Stomach smooth muscle (tissue), 2 donors: ENCODE results near the gene SEMA5B.

Experiments used
- H3K27ac ChIP-seq: one replicate; pipeline ENCODE4 v1.7.0; 2013; ENCODE audit warnings: mild to moderate bottlenecking, low read length, inconsistent platforms
- H3K27me3 ChIP-seq, 2 donors: one replicate each; pipeline ENCODE4 v1.7.0; 2013; ENCODE audit warnings: low read length in 2 of 2; ENCODE audit not compliant: insufficient read depth in 2 of 2, control insufficient read depth in 1 of 2
- H3K36me3 ChIP-seq, 2 donors: one replicate each; pipeline ENCODE4 v1.7.0; 2013; ENCODE audit warnings: low read length in 2 of 2; ENCODE audit not compliant: control insufficient read depth in 2 of 2, insufficient read depth in 2 of 2
- H3K4me1 ChIP-seq: one replicate; pipeline ENCODE4 v1.7.0; 2013; ENCODE audit warnings: low read length; ENCODE audit not compliant: control insufficient read depth, insufficient read depth
- H3K4me3 ChIP-seq, 2 donors: one replicate each; pipeline ENCODE4 v1.7.0; 2013; ENCODE audit warnings: low read length in 2 of 2
- H3K9ac ChIP-seq, 2 donors: one replicate each; pipeline ENCODE4 v1.7.0; 2013; ENCODE audit warnings: low read length in 2 of 2, mild to moderate bottlenecking in 1 of 2
- H3K9me3 ChIP-seq, 2 donors: one replicate each; pipeline ENCODE4 v1.7.0; 2013; ENCODE audit warnings: low read length in 2 of 2; ENCODE audit not compliant: control insufficient read depth in 2 of 2
- donor health status: healthy.
- donor health status: Pancreatic carcinoma.

Gene SEMA5B

DNA sequence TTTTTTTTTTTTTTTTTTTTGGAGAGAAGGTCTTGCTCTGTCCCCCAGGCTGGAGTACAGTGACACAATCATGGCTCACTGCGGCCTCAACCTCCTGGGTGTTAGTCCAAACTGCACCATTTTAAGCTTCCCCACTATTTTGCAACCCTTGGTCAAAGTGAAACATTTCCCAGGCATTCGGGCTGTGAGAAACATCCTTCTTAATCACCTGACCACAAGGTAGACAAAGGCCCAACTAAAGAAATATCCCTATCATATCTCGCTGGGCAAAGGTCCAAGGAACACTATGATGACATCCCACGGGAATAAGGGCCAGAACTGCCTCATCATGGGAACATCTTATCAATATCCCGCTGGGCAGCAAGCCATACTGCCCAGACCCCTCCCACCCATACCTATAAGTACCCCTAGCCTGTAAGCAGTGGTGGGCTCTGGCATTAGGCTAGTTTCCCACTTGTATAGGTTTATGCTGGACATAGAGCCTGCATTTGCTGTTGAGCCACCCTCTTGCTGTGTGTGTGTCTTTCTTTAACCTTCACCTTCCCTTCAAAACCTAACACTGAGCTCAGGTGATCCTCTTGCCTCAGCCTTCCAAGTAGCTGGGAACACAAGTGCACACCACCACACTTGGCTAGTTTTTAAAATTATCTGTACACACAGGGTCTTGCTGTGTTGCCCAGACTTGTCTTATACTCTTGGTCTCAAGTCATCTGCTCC lies 95.2 kb downstream of the SEMA5B start:
- no peaks in the 10 kb centered on the region for H3K27me3 ChIP-seq
- H3K27ac ChIP-seq: no peak overlapping the region
- no peak overlapping the region for H3K4me3 ChIP-seq
- no peaks in the 10 kb centered on the region for H3K36me3 ChIP-seq
- H3K9me3 ChIP-seq: no peaks in the 10 kb centered on the region
- H3K4me1 ChIP-seq: no peaks in the 10 kb centered on the region
- no peak overlapping the region for H3K9ac ChIP-seq

DNA sequence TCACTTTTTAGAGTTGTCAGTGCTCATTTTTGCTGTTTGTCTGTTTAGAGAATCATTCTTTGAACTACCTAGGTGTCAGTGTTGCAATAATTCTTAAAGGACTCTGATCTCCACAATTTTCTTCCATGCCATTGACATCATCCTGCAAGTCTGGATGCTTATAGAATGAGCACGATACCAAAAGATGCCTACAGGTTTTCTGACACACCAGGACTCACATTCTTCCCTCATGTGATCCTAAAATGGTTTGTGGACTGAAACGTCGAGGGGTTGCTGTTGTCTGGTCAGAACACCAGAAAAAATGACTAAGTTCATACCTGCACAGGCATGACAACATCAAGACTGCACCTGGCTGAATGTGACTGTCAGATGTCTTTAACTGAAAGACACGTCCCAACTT lies 95.9 kb downstream of the SEMA5B start:
- H3K36me3 ChIP-seq: no peaks in the 10 kb centered on the region
- H3K4me3 ChIP-seq: no peak overlapping the region
- H3K27ac ChIP-seq: no peak overlapping the region
- no peaks in the 10 kb centered on the region for H3K9me3 ChIP-seq
- no peak overlapping the region for H3K9ac ChIP-seq
- H3K4me1 ChIP-seq: no peaks in the 10 kb centered on the region
- no peaks in the 10 kb centered on the region for H3K27me3 ChIP-seq

DNA sequence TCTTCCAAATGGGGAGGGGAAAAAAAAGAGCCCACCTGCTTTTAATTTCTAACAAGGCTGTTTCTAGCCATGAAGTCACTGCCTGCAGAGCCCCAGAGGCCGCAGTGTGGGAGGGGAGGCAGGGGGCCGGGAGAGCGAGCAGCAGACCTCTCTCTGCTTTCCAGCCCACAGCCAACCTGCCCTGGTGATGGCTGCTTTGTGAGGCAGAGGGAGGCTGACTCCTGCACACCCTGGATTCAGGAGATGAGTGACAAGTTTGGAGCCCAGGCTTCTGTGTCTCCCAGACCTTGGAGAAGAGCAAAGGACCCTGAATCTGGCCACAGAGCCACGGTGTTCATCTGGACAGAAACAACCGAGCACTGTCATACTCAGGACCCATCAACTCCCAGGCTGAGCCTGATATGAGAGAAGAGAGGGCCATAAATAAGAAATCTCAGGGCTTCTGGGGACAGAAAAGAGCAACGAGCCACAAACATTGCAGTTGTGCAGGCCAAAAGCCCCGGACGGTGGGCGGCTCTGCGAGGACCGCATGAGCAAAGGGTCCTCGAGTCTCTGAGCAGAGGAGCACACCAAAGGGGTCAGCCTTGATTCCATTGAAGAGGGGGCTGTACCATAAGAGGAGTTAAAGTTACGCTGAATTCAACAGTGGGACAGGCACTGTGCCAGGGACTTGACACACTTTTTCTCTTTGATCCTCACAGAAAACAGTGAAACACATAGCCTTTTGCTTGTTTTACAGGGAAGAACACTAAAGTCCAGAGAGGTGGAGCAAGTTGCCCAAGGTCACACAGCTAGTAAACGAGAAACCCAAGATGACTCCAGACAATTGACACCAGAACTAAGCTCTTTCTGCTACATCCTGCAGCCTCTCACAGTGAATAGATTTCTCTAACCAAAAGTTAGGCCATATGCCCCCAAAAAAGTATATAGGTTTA lies 97.2 kb downstream of the SEMA5B start:
- Histone ChIP-seq H3K4me1 (peaks cover 2% of the 10 kb centered on the region), H3K27ac (no peak overlapping the region), H3K36me3 (no peaks in the 10 kb centered on the region), H3K9me3 (no peaks in the 10 kb centered on the region), H3K4me3 (no peak overlapping the region), H3K27me3 (no peaks in the 10 kb centered on the region), H3K9ac (no peak overlapping the region)

DNA sequence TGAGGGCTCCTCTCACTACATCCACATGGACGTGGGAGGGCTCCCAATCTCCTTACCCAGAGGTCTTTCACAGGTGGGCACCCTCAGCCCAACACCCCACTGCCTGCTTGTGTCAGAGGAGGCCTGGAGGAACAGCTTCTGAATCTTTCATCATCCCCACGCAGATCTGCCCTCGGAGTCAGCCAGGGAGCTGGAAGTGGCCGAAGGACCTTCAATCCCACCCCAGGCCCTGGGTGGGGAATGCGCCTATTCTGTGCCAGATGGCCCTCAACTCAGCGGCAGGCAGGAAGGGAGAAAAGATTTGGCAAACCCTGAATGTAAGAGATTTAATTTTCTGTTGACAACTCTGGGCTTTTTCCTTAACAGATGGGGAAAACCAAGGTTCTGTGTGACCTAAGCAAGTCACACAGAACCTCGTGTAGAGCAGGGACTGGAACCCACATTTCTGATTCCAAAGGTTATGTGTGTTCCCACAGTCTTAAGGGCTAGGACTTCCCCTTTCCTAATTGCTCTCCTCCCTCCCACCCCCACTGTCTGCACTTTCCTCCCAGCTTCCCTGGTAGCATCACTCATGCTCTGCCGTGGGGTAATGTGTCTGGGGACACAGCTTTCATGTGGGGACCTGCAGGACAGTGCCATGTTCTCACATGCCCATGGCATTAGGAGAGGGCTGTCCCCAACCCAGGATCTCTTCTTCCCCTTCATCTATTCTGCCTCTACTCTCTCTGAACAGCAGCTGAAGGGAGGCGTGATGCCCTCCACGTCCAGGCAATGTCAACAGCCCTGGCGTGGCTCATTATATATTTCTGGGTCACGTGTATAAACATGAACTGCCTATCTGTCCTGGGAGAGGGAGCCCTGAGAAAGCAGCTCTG lies 98.1 kb downstream of the SEMA5B start:
- Histone ChIP-seq H3K36me3 (no peaks in the 10 kb centered on the region), H3K9ac (no peak overlapping the region), H3K27ac (no peak overlapping the region), H3K9me3 (no peaks in the 10 kb centered on the region), H3K4me1 (peaks cover 2% of the 10 kb centered on the region), H3K4me3 (no peak overlapping the region), H3K27me3 (peaks cover 0 to under 1% of the 10 kb centered on the region in 2 donors)

DNA sequence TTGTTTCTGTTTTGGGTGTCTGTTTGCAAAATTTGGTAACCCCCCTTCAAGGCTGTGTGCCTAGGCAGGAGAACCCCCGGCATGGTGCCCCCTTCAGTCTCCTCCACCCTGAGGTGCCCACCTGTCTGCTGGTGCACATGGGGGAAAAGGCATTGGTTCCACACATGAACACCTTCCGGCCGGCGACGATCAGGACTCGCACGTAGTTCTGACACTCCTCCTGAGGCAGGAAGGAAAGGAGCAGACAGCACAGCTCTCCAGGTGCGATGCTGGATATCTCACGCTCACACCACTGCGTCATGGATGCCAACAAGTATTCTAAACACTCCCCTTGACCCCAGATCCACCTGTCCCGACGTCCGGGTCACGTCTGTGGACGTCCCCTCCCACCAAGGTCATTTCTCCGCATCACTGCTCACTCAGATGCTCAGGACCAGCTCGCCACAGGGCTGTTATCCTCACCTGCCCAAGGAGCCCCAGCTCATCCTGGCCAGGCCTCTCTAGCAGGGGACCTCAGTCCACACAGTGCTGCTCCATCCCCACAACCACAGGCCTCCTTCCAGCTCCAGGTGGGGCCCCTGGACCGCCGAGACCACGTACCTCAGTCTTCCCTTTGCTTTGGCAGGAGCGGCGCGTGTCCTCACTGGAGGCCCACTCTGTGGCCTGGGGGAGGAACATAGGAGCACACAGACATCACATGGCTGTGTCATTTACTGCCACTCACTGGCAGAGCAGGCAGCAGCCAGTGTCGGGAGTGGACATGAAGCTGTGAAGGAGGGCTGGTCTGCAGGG lies 99.0 kb downstream of the SEMA5B start:
- Histone ChIP-seq H3K4me1 (peaks cover 2% of the 10 kb centered on the region), H3K4me3 (no peak overlapping the region), H3K9ac (no peak overlapping the region), H3K9me3 (no peaks in the 10 kb centered on the region), H3K27me3 (peaks cover 0 to 4% of the 10 kb centered on the region in 2 donors), H3K36me3 (no peaks in the 10 kb centered on the region), H3K27ac (no peak overlapping the region)

DNA sequence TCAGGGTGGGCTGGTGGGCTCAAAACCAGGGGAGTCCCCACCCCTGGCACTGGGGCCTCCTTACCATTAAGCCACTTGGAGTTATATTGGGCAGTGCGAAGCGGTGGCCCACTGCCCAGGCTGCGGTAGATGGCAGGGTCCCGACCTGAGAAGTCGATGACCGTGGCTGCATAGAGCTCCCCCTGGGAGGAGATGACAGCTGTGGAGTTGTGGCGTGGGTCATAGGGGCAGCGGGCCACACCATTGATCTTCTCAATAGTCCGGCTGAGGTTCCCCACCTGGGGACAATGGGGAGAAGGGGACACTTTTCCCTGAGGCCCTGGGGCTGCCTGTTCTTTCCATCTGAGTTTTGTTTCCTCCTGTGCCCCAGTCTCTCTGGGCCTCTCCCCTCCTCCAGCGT lies 99.8 kb downstream of the SEMA5B start:
- Histone ChIP-seq H3K27ac (no peak overlapping the region), H3K9ac (no peak overlapping the region), H3K9me3 (no peaks in the 10 kb centered on the region), H3K36me3 (no peaks in the 10 kb centered on the region), H3K27me3 (peaks cover 6 to 13% of the 10 kb centered on the region in 2 donors), H3K4me1 (peaks cover 2% of the 10 kb centered on the region), H3K4me3 (no peak overlapping the region)

DNA sequence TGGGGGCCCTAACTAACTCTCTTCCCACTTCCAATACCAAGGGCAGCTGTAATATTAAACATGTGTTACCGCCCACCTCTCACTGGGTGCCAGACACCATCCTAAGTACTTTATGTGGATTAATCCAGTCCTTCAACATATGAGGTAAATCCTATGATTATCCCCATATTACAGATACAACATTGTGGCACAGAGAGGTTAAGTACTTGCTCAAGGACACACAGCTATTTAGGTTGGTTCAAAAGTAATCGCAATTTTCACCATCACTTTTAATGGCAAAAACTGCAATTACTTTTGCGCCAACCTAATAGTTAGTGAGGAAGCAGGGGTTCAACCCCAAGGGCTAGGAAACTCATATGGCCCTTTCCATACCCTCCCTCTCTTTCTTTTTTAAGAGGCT lies 100.8 kb downstream of the SEMA5B start:
- Histone ChIP-seq H3K27me3 (peaks cover 14 to 22% of the 10 kb centered on the region in 2 donors), H3K27ac (no peak overlapping the region), H3K9me3 (no peaks in the 10 kb centered on the region), H3K9ac (no peak overlapping the region), H3K36me3 (no peaks in the 10 kb centered on the region), H3K4me1 (peaks cover 6% of the 10 kb centered on the region), H3K4me3 (no peak overlapping the region)

DNA sequence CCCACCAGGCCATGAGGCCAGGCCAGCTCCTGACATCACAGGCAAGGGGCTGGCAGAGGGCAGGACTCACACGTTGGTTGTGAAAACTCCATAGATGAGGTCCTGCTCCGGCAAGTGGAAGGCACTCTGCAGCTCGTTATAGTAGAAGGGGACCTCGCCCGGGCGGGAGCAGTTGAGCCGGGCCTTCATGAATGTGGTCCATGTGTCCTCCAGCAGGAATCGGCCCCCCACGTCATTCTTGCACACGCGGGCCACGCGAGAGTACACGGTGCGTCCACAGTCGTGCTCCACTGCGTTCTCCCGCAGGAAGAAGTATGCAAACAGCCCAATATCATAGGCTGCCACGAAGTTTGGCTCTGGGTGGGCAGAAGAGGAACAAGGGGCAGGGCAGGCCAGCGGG lies 101.2 kb downstream of the SEMA5B start:
- Histone ChIP-seq H3K36me3 (no peaks in the 10 kb centered on the region), H3K9ac (no peak overlapping the region), H3K4me3 (no peak overlapping the region), H3K27me3 (peaks cover 16 to 27% of the 10 kb centered on the region in 2 donors), H3K9me3 (no peaks in the 10 kb centered on the region), H3K27ac (no peak overlapping the region), H3K4me1 (peaks cover 6% of the 10 kb centered on the region)

DNA sequence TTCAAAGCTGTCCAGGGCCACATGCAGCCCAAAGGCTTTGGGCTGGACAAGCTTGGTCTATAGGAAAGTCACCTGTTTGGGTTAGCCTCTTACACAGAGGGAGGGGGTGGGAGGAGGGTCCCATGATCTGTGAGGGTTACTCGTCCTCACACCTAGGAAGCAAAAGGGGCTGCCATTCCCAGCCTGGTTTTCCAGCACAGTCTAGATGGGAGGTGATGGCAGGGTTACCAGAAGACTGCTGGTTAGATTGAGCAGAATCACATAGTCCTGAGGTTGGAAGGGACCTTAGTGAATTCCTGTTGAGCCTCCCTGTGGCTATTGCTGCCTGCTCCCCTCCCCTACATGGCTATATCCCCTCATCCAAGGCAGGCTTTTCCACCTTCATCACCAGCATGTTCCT lies 101.8 kb downstream of the SEMA5B start:
- H3K4me3 ChIP-seq: no peak overlapping the region
- no peaks in the 10 kb centered on the region for H3K36me3 ChIP-seq
- no peak overlapping the region for H3K27ac ChIP-seq
- no peak overlapping the region for H3K9ac ChIP-seq
- peaks cover 20 to 29% of the 10 kb centered on the region in 2 donors for H3K27me3 ChIP-seq
- H3K9me3 ChIP-seq: no peaks in the 10 kb centered on the region
- H3K4me1 ChIP-seq: peaks cover 6% of the 10 kb centered on the region

DNA sequence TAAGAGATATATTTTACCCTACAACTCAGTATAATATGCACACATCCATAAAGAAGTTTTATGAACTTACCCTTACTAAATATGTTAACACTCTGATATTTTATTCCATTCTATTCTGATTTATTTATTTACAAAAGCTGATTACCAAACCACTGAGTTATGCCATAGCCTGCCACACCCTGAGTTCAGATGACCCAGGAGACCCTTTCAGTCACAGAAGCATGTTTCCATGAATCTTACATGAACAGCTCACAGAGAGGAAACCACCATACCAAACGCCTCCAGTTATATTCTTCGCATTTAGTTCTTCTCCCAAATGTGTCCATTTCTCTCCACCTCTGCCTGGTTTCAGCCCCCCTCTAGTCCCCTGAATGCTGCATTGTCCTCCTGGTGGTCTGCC lies 103.5 kb downstream of the SEMA5B start:
- Histone ChIP-seq H3K27me3 (peaks cover 20 to 29% of the 10 kb centered on the region in 2 donors), H3K9ac (no peak overlapping the region), H3K27ac (no peak overlapping the region), H3K9me3 (no peaks in the 10 kb centered on the region), H3K4me1 (peaks cover 6% of the 10 kb centered on the region), H3K36me3 (no peaks in the 10 kb centered on the region), H3K4me3 (no peak overlapping the region)
